ENCODE data around the gene KCP.
A peak's percentile ranks its signal among the peaks of the same experiment; 100 is the strongest.

Gene KCP

DNA sequence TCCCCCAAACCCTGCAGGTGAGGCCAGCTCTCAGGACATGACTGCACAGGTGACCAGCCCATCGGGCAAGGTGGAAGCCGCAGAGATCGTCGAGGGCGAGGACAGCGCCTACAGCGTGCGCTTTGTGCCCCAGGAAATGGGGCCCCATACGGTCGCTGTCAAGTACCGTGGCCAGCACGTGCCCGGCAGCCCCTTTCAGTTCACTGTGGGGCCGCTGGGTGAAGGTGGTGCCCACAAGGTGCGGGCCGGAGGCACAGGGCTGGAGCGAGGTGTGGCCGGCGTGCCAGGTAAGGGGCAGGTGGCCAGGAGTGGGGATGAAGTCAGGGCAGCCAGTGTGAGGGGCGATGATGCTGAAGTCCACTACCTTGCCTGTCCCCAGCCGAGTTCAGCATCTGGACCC lies 56.1 kb downstream of the KCP start:
- no peak for DNase-seq

DNA sequence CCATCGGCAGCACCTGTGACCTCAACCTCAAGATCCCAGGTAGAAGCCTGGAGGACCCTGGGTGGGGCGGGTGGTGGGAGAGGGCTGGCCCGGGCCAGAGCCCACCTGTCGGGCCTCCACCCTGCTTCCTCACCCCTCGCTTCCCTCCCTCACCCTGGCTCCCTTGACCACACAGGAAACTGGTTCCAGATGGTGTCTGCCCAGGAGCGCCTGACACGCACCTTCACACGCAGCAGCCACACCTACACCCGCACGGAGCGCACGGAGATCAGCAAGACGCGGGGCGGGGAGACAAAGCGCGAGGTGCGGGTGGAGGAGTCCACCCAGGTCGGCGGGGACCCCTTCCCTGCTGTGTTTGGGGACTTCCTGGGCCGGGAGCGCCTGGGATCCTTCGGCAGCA lies 56.7 kb downstream of the KCP start:
- DNase-seq = no peak

DNA sequence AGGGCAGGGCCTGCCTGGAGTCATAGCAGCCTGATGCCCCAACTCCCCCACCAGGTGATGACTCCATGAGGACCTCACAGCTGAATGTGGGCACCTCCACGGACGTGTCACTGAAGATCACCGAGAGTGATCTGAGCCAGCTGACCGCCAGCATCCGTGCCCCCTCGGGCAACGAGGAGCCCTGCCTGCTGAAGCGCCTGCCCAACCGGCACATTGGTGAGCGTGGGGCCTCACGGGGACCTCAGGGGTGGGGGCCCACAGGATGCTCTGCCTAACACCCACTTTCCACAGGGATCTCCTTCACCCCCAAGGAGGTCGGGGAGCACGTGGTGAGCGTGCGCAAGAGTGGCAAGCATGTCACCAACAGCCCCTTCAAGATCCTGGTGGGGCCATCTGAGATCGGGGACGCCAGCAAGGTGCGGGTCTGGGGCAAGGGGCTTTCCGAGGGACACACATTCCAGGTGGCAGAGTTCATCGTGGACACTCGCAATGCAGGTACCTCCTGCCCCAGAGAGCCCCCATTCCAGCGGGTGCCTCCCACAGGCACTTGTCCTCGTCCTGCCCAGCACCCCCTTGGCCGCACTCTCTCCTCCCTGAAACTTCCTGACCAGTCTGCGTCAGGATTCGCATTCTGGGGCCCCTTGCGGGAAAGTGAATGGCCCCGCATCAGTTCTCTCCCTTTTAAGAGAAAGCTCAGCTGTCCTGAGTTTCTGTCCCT lies 57.8 kb downstream of the KCP start:
- DNase-seq = no peak

DNA sequence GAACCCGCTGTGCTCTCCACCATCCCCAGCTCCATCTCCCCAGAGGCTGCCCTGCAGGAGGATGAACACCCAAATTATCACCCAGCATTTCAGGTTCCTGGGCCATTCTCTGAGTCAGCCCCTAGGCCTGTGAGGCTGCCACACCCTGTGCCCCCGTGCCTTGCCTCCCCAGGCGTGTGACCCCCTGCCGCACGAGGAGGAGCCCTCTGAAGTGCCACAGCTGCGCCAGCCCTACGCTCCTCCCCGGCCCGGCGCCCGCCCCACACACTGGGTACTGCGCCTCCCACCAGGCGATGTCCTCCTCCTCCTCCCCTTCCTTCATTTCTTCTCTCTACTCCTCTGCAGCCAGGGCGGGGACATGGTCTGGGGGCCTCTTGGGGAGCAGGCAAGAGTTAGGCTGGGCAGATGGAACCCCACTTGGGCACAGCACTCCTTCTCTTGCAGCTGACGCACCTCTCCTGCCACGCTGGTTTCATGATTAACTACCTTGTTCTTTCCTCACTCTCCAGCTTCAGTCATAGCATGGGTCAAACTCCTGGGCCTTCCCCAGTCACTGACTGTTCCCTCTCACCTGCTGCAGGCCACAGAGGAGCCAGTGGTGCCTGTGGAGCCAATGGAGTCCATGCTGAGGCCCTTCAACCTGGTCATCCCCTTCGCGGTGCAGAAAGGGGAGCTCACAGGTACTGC lies 60.6 kb downstream of the KCP start:
- no peak for DNase-seq

DNA sequence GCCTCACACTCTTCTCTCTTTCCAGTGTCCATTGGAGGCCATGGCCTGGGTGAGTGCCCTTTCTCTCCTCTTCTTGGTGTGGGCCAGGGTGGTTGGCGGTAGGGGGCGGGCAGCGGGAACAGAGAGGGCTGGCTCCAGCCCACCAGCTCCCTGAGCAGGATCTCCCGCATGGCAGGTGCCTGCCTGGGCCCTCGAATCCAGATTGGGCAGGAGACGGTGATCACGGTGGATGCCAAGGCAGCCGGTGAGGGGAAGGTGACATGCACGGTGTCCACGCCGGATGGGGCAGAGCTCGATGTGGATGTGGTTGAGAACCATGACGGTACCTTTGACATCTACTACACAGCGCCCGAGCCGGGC lies 61.4 kb downstream of the KCP start:
- no peak for DNase-seq

DNA sequence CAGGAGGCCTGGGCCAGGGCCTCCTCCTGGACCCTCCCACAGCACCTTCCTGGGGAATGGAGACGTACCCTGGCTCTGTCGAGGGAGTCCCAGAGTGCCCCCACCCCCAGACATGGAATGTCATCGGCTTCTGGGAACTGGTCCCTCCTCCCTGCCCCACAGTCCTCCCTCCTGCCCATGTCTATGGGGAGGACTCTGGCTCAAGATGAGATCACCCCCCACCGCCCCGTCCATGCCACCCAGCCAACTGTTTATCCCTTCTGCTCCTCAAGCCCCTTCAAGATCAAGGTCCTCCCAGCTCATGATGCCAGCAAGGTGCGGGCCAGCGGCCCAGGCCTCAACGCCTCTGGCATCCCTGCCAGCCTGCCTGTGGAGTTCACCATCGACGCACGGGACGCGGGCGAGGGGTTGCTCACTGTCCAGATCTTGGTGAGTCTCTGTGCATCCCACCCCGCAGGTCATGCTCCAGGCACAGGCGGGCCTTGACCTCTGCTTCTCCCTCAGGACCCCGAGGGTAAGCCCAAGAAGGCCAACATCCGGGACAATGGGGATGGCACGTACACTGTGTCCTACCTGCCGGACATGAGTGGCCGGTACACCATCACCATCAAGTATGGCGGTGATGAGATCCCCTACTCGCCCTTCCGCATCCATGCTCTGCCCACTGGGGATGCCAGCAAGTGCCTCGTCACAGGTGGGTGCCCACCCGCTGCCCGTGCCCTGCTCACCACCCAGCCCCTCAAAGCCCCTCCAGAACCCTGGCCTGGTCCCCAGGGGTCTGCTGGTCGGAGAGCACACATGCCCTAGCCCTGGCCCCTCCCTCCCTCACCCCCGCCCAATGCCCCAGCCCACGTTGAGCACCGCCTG lies 62.0 kb downstream of the KCP start:
- DNase-seq = no peak

DNA sequence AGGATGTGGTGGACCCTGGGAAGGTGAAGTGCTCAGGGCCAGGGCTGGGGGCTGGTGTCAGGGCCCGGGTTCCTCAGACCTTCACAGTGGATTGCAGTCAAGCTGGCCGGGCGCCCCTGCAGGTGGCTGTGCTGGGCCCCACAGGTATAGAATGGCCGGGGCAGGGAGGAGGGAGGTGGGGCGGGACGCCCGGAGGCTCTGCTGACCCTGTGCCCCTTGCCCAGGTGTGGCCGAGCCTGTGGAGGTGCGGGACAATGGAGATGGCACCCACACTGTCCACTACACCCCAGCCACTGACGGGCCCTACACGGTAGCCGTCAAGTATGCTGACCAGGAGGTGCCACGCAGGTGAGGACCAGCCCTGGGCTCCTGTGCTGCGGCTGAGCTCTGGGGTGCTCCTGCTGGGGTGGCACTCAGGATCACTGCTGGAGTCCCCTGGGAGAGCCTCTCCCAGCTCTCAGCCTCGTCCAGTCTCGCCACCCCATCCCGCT lies 62.7 kb downstream of the KCP start:
- no peak for DNase-seq

DNA sequence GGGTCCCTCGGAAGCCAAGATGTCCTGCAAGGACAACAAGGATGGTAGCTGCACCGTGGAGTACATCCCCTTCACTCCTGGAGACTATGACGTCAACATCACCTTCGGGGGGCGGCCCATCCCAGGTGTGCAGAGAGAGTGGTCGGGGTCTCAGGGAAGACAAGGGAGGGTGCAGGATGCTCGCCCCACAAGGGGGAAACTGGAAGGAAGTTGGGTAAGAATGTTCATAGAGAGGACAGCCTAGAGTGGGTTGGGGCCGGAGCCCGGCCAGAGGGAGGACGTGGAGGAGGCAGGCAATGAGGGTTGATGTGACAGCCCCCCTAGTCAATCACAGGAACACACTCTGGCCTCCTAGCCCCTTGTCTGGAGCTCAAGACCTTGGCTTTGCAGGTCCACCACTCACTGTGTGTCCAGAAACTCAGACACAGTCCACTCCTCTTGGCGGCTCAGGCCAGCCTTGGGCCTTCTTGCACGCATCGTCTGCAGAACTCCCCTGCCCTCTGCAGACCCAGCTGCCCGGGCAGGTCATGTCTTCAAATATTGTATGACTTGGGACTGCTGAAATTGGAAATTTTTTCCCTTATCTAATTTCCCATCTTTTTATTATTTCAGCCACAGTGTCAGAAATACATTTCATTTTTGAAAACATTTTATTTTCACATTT lies 63.6 kb downstream of the KCP start:
- DNase-seq = no peak

DNA sequence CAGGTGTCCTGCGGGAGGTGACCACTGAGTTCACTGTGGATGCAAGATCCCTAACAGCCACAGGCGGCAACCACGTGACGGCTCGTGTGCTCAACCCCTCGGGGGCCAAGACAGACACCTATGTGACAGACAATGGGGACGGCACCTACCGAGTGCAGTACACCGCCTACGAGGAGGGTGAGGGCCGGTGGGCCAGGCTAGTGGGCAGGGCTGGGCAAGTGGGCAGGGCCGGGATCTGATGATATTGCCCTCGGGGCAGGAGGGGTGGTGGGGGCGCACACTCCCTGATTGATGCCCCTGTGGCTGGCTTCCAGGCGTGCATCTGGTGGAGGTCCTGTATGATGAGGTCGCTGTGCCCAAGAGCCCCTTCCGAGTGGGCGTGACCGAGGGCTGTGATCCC lies 64.5 kb downstream of the KCP start:
- DNase-seq = no peak

DNA sequence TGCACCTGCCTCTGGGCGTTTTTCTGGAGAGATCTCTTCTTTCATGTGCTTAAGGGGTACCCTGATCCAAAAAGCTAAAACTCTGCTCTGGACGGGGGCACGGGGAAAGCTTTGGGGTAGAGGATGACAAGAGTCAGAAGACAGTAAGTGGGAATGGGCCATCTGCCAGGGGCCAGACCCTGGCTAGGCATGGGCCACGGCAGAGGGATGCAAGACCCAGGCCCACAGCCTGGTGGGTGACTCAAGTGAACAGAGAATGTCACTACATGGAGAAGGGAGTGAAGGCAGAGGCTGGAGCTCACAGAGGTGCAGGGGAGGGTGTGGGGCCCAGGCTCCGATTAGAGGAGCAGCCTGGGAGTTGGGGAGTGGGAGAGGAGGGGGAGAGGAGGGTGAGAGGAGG lies 65.0 kb downstream of the KCP start:
- DNase-seq = no peak

DNA sequence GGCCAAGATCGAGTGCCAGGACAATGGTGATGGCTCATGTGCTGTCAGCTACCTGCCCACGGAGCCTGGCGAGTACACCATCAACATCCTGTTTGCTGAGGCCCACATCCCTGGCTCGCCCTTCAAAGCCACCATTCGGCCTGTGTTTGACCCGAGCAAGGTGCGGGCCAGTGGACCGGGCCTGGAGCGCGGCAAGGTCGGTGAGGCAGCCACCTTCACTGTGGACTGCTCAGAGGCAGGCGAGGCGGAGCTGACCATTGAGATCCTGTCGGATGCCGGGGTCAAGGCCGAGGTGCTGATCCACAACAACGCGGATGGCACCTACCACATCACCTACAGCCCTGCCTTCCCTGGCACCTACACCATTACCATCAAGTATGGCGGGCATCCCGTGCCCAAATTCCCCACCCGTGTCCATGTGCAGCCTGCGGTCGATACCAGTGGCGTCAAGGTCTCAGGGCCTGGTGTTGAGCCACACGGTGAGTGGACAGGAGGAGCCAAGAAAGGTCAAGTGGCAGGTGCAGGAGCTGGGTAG lies 65.7 kb downstream of the KCP start:
- no peak for DNase-seq

DNA sequence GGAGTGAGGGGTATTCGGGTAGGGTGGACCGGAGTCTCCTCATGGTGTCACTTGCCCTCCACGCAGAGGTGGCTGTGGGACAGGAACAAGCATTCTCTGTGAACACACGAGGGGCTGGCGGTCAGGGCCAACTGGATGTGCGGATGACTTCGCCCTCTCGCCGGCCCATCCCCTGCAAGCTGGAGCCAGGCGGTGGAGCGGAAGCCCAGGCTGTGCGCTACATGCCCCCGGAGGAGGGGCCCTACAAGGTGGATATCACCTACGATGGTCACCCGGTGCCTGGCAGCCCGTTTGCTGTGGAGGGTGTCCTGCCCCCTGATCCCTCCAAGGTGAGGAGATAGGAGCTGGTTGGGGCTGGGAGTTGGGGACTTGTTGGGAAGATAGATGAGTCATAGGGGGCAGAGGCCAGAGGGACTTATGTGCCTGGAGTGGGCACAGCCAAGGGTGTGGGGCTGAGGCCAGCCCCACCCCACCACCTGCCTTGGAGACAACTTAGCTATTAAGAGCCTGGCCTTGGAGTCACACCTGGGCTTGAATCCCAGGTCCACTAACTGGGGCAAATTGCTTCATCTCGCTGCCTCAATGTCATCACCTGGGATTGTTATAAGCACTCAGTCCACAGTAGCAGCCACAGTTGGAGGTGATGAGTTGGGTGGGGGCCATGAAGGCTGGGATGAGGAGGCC lies 66.4 kb downstream of the KCP start:
- no peak for DNase-seq

DNA sequence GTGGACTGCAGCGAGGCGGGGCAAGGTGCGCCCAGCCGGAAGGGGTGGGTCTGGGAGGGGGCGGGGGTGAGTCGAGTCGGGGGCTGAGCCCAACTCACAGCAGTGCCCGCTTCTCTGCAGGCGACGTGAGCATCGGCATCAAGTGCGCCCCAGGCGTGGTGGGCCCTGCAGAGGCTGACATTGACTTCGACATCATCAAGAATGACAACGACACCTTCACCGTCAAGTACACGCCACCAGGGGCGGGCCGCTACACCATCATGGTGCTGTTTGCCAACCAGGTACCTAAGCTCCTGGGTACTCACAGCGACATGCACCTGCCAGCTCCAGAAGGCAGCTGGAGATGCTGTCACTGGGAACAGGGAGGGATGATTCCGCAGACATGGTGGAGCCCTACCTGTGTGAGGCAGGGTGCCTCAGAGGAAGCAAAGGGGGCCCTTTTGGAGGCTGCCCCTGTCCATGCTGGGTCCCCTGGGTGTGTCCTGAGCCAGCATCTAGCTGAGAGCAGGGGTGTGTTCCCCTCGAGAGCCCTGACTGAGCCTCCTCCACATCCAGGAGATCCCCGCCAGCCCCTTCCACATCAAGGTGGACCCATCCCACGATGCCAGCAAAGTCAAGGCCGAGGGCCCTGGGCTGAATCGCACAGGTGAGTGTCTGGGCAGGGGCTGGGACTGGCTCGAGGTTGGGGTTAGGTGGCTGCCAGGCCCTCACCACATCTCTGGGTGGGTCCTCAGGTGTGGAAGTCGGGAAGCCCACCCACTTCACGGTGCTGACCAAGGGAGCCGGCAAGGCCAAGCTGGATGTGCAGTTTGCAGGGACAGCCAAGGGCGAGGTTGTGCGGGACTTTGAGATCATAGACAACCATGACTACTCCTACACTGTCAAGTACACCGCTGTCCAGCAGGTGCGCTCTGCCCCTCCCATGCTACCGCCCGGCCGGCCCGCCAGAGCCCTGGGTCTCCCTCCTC lies 67.6 kb downstream of the KCP start:
- DNase-seq = no peak

DNA sequence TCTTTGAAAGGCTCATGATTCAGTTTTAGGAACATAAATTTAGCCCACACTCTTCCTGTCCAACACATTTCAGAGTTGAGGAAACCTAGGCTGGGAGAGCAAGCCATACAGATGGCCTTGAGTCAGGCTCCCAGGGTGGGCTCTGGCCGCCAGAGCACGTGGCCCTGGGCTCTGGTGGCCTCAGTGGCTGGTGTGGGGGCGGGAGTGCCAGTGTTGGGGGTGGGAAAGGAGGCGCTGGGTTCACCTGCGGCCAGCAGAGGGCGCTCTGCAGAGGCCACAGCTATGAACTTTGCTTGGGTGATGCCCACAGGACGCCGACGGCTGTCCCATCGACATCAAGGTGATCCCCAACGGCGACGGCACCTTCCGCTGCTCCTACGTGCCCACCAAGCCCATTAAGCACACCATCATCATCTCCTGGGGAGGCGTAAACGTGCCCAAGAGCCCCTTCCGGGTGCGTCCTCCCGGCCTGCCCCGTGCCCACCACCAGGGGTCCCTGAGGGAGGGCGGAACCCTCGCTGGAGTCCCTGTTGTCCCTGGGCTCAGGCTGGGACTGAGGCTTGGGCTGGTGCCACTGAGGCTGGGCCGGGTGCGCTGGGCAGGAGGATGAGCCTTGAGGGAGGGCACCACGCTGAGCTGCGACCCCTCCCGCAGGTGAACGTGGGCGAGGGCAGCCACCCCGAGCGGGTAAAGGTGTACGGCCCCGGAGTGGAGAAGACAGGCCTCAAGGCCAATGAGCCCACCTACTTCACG lies 68.4 kb downstream of the KCP start:
- peak in 3 of 14 donors; percentile 25 to 39 (median 29) for DNase-seq

DNA sequence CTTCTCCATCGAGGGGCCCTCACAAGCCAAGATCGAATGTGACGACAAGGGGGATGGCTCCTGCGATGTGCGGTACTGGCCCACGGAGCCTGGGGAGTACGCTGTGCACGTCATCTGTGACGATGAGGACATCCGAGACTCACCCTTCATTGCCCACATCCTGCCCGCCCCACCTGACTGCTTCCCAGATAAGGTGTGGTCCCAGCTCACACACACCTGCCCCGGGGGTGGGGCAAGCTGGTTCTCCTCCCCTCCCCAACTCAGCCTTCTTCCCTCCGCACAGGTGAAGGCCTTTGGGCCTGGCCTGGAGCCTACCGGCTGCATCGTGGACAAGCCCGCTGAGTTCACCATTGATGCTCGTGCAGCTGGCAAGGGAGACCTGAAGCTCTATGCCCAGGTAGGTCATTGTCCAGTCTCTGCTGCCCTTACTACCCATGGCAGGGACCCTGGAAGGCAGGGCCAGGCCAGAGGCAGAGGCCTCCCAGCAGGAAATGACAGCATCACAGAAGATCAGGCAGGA lies 69.3 kb downstream of the KCP start:
- DNase-seq = no peak

DNA sequence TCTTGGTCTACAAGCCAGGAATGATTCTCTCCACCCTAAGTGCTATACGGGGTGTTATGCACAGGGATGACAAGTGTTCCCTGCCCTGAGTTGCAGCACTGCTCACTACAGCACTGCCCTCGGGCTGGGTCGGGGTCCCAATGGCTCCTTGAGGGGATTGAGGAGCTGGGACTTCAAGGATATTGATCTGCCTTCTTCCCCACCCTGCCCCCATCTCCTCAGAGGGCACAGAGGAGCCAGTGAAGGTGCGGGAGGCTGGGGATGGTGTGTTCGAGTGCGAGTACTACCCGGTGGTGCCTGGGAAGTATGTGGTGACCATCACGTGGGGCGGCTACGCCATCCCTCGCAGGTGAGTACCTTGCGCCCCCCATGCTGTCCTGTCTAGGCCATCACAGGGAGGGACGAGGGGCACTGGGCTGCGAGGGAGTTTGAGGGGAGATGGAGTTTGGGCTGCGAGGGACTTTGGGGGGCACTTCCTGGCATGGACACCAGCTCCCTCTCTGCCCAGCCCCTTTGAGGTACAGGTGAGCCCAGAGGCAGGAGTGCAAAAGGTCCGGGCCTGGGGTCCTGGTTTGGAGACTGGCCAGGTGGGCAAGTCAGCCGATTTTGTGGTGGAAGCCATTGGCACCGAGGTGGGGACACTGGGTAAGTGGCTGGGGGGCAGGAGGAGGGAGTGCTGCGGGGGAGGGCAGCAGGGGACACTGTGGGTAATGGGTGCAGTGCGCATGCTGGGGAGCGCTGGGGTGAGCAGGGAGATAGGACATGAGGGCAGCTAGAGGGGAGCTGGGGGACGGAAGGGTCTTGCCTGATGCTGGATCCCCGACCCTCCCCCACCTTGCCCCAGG lies 70.0 kb downstream of the KCP start:
- no peak for DNase-seq

DNA sequence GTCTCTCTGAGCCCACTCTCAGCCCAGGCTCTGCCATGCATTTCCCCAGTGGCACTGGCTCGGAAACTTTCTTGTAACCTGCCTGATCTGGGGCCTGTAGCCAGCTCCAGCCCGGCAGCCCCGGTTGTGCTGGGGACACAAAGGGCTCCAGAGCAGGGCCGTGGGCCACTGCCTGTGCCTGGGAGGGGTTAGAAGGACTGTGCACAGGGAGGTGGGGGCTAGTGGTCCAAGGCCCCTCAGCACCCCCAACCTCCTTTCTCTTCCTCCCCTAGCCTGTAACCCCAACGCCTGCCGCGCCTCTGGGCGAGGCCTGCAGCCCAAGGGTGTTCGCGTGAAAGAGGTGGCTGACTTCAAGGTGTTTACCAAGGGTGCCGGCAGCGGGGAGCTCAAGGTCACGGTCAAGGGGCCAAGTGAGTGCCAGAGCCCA lies 70.7 kb downstream of the KCP start:
- no peak for DNase-seq

DNA sequence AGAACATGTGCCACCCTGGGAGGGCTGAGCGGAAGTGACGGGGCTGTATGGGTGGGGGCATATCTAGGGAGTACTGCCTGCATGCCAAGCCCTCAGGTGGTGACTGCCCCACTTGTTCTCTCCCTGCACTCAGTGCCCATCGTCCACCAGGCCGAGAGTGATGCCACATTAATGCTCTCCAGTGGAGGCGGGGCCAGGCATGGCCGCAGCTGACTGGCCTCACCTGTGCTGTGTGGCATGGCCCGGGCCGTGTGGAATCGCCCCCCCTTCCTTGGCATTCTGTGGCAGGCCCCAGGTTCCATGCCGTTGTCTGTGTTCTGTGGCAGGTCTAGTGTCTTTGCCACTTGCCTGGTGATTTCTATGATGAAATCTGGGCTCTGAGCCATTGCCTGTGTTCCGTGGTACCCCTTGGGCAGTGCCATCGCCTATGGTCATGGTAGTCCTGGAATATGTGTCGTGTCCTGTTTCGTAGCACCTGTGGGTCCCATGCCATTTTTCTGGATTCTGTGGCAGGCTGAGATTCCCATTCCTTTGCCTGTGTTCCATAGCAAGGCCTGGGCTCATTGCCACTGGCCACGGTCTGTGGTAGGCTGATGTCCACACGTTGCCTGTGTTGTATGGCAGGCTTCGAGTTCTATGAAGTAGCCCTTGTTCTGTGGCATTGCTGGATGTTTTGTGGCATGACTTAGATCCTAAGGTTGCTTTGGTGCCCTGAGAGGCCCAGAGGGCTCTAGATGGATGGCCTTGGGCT lies 71.4 kb downstream of the KCP start:
- no peak for DNase-seq

Data from C1 segment of cervical spinal cord (tissue), 14 donors.